SK-N-SH (cell line): ENCODE results near the gene RNLS.

Experiments
- EP300 ChIP-seq, 2 experiments: IDR thresholded peaks; 2 replicates each; pipeline versions ENCODE4 v1.4.0 to v1.6.1; 2012; ENCODE audit warnings: borderline replicate concordance in 1 of 2, low read depth in 1 of 2, low read length in 1 of 2
- FOXJ3 ChIP-seq: sonication (generic); formaldehyde crosslinking; IDR thresholded peaks from 2 replicates; pipeline ENCODE4 v1.5.1; 2020; ENCODE audit warnings: mild to moderate bottlenecking, missing genetic modification reagents
- MXI1 ChIP-seq: IDR thresholded peaks from 2 replicates; pipeline ENCODE4 v1.6.1; 2012; ENCODE audit warnings: mild to moderate bottlenecking, low read depth, low read length, improper control_type of control experiment
- POLR2AphosphoS5 ChIP-seq: IDR thresholded peaks from 2 replicates; pipeline ENCODE4 v1.6.1; 2012; ENCODE audit warnings: low read depth, low read length
- RAD21 ChIP-seq: IDR thresholded peaks from 2 replicates; pipeline ENCODE4 v1.6.1; 2012; ENCODE audit warnings: mild to moderate bottlenecking, low read length
- SMC3 ChIP-seq: IDR thresholded peaks from 2 replicates; pipeline ENCODE4 v1.6.1; 2012; ENCODE audit warnings: low read depth, low read length, improper control_type of control experiment
- TF ChIP-seq, protein P1 (sequence below): fragments of 200-600 bp; sonication (generic); IDR thresholded peaks from 2 replicates; pipeline ENCODE4 v1.6.1; 2017; ENCODE audit warnings: antibody characterized with exemption, mild to moderate bottlenecking, moderate library complexity
- TF ChIP-seq, protein P2 (sequence below): IDR thresholded peaks from 2 replicates; pipeline ENCODE4 v1.4.0; 2012; ENCODE audit warnings: low read depth
- TF ChIP-seq, protein P3 (sequence below): IDR thresholded peaks from 2 replicates; pipeline ENCODE4 v1.4.0; 2012; ENCODE audit warnings: low read depth, borderline replicate concordance

DNA sequence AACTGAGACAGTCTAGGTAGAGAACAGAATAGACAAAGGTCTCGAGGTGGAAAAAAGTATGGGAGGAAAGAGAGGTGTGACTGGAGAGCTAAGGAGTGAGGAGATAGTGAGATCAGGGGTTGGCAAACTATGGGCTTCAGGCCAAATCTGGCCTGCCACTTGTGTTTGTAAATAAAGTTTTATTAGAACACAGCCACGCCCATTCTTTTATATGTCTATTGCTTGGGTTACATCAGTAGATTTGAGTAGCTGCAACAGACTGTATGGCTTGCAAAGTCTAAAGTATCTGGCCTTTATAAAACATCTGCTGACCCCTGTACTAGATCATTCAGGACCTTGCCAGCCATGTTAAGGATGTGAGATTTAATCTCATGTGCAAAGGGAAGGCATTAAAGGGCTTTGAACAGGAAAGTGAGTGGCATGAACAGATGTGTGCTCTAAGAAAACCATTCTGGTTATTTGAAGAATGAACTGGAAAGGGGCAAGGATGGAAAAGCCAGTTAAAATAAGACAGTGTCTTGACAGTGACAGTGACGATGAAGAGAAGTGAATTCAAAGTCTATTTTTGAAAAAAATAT, 240.3 kb downstream of the RNLS start:
- TF ChIP-seq MXI1 (no peak), FOXJ3 (no peak), EP300 (IDR thresholded peaks at IDR 0.05; ENCODE audit: borderline replicate concordance in 1 of 2, low read depth in 1 of 2, low read length in 1 of 2) (no peak; a peak in 2 of 4 replicates), SMC3 (no peak), POLR2AphosphoS5 (no peak), RAD21 (no peak)
- TF ChIP-seq, protein P1, sequence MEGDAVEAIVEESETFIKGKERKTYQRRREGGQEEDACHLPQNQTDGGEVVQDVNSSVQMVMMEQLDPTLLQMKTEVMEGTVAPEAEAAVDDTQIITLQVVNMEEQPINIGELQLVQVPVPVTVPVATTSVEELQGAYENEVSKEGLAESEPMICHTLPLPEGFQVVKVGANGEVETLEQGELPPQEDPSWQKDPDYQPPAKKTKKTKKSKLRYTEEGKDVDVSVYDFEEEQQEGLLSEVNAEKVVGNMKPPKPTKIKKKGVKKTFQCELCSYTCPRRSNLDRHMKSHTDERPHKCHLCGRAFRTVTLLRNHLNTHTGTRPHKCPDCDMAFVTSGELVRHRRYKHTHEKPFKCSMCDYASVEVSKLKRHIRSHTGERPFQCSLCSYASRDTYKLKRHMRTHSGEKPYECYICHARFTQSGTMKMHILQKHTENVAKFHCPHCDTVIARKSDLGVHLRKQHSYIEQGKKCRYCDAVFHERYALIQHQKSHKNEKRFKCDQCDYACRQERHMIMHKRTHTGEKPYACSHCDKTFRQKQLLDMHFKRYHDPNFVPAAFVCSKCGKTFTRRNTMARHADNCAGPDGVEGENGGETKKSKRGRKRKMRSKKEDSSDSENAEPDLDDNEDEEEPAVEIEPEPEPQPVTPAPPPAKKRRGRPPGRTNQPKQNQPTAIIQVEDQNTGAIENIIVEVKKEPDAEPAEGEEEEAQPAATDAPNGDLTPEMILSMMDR: no peak
- TF ChIP-seq, protein P2, sequence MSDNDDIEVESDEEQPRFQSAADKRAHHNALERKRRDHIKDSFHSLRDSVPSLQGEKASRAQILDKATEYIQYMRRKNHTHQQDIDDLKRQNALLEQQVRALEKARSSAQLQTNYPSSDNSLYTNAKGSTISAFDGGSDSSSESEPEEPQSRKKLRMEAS: no peak
- TF ChIP-seq, protein P3, sequence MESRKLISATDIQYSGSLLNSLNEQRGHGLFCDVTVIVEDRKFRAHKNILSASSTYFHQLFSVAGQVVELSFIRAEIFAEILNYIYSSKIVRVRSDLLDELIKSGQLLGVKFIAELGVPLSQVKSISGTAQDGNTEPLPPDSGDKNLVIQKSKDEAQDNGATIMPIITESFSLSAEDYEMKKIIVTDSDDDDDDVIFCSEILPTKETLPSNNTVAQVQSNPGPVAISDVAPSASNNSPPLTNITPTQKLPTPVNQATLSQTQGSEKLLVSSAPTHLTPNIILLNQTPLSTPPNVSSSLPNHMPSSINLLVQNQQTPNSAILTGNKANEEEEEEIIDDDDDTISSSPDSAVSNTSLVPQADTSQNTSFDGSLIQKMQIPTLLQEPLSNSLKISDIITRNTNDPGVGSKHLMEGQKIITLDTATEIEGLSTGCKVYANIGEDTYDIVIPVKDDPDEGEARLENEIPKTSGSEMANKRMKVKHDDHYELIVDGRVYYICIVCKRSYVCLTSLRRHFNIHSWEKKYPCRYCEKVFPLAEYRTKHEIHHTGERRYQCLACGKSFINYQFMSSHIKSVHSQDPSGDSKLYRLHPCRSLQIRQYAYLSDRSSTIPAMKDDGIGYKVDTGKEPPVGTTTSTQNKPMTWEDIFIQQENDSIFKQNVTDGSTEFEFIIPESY: no peak
